Measurements from ENCODE around the gene ITGA2B. TPM values are rescaled to one million over a fixed set of nuclear protein-coding genes. Genes with fewer than 3 reads are reported as not detected.

ITGA2B gene
- total RNA-seq, 2 donors from 2014 or later, result 1.8 to 6.8 TPM

Other genes with a start within 250 kb of the ITGA2B start
- gene HROB, start 247.7 kb downstream of the ITGA2B start, total RNA-seq, result 10 to 100 TPM in 1 of 2 donors, 1 to 10 TPM in 1; 8.6 to 20.9 TPM
- under 1 TPM in 1 of 2 donors, not detected in 1; 0.33 TPM for gene ASB16, start 218.9 kb downstream of the ITGA2B start, total RNA-seq
- 10 to 100 TPM; 28.1 to 28.8 TPM for gene TMUB2, start 202.7 kb downstream of the ITGA2B start, total RNA-seq
- gene ATXN7L3, start 189.8 kb downstream of the ITGA2B start, total RNA-seq, result 100 to 1,000 TPM; 117 to 139 TPM
- 100 to 1,000 TPM; 109 to 201 TPM for gene UBTF, start 170.0 kb downstream of the ITGA2B start, total RNA-seq
- not detected for gene SLC4A1, start 121.5 kb downstream of the ITGA2B start, total RNA-seq
- gene RUNDC3A, start 81.0 kb downstream of the ITGA2B start, total RNA-seq, result under 1 TPM in 1 of 2 donors, not detected in 1; 0.48 TPM
- gene SLC25A39, start 64.8 kb downstream of the ITGA2B start, total RNA-seq, result 100 to 1,000 TPM; 121 to 192 TPM
- gene GRN, start 44.3 kb downstream of the ITGA2B start, total RNA-seq, result 10 to 100 TPM; 49.5 to 57.3 TPM
- under 1 TPM in 1 of 2 donors, not detected in 1; 0.25 TPM for gene FAM171A2, start 25.8 kb downstream of the ITGA2B start, total RNA-seq
- gene GPATCH8, start 113.8 kb upstream of the ITGA2B start, total RNA-seq, result 10 to 100 TPM; 61.1 to 68.3 TPM
- gene FZD2, start 167.8 kb upstream of the ITGA2B start, total RNA-seq, result under 1 TPM in 1 of 2 donors, not detected in 1; 0.20 TPM

Data from natural killer cell treated with Interleukin-12 subunit alpha and Interleukin-12 subunit beta and Interleukin-15 and Interleukin-18, amount 100 ng/mL, for 72 hours (primary cell).